Nephron progenitor cell (in vitro differentiated cells): ENCODE measurements around the gene GSTM4.
"Not testable (repeated sequence)": the region's sequence is repeated elsewhere in the genome, so short reads cannot be mapped to it uniquely, and the experiment has no call there.

Source experiments
- DNase-seq: peaks from one replicate; pipeline ENCODE4 v3.0.0; 2021
- H3K27ac Mint-ChIP-seq: 2 replicates; pipeline ENCODE4 v1.8.0; 2021; ENCODE audit warnings: mild to moderate bottlenecking, moderate library complexity, mixed read lengths
- H3K27me3 Mint-ChIP-seq: 2 replicates; pipeline ENCODE4 v1.8.0; 2021; ENCODE audit warnings: mild to moderate bottlenecking, low read depth, mixed read lengths; ENCODE audit not compliant: poor library complexity
- H3K36me3 Mint-ChIP-seq: 2 replicates; pipeline ENCODE4 v1.8.0; 2021; ENCODE audit warnings: low read depth, mixed read lengths
- H3K4me1 Mint-ChIP-seq: 2 replicates; pipeline ENCODE4 v1.8.0; 2021; ENCODE audit warnings: mixed read lengths
- H3K4me3 Mint-ChIP-seq: 2 replicates; pipeline ENCODE4 v1.8.0; 2021; ENCODE audit warnings: mild to moderate bottlenecking, moderate library complexity, mixed read lengths
- H3K9me3 Mint-ChIP-seq: 2 replicates; pipeline ENCODE4 v1.8.0; 2021; ENCODE audit warnings: mild to moderate bottlenecking, moderate library complexity, mixed read lengths
- CTCF ChIP-seq: fragments of 200-600 bp; sonication (generic); IDR thresholded peaks from 2 replicates; pipeline ENCODE4 v1.5.0; 2021; ENCODE audit warnings: antibody characterized with exemption

GSTM4 gene

DNA sequence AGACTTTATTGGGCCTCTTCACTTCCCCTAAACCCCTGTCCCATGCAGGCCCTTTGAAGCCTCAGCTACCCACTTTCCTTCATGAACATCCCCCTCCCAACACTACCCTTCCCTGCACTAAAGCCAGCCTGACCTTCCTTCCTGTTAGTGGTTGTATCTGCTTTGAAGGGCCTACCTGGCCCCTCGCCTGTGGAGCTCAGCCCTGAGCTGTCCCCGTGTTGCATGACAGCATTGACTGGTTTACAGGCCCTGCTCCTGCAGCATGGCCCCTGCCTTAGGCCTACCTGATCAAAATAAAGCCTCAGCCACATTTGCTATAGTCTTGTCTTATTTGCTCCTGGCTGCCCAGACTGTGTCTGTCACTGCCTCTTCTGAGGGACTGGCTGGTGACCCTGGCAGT is 5.5 kb downstream of the GSTM4 start:
- no peak for DNase-seq
- Mint-ChIP-seq H3K4me1 (peaks cover 79% of the 10 kb centered on the region), H3K4me3 (no peak overlapping the region), H3K9me3 (no peaks in the 10 kb centered on the region), H3K27ac (no peak overlapping the region), H3K36me3 (peaks cover 8% of the 10 kb centered on the region), H3K27me3 (no peaks in the 10 kb centered on the region)
- no peak for TF ChIP-seq CTCF

DNA sequence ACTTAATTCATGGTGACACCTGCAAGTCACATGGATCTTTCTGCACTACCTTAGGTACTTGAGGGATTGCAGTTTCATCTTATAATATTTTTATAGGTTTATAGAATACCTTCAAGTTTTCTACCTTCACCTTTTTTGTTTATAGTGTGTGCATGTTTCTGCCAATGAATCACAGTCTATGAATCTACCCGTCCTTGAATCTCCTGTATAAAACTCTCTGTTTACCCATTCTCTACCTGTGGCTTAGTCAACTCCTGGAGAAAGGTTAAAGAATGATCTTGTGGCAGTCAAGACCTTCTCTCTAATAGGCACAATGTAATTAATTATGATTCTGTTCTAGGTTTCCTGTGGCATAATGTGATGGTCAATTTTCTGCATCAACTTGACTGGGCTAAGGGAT is 8.8 kb downstream of the GSTM4 start:
- Mint-ChIP-seq H3K27ac (no peak overlapping the region), H3K9me3 (no peaks in the 10 kb centered on the region), H3K4me3 (no peak overlapping the region), H3K27me3 (no peaks in the 10 kb centered on the region), H3K4me1 (peaks cover 66% of the 10 kb centered on the region), H3K36me3 (peaks cover 11% of the 10 kb centered on the region)
- no peak for TF ChIP-seq CTCF
- no peak for DNase-seq

DNA sequence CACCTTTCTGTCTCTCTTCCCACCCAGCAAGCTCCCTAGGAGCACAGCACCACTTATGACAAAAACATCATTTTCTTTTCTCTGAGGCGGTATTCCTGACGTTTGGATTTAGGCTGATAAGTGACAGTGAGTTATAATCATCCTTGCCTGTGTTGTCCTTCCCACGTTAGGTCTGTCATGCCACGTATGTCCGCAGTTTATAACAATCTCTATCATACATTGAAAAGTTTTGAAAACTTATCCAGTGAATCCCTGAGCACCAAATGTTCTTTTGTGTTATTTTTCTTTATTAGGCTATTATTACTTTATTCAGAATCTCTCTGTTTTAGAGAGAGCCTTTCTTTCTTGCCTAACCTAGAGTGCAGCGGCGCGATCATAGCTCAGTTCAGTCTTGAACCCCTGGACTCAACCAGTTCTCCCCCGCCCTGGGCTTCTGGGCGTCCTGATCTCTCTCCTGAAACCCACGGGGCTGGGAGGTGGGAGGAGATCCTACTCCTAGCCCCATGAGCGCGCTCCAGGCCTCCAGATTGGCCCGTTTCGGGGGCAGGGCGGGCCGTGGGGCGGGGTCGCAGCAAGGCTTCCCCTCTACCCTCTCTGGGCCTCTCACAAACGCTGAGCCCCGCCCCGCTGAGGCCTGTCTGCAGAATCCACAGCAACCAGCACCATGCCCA is 11.7 kb downstream of the GSTM4 start, which contains the start of gene GSTM2:
Gene GSTM2, plus strand, starts transcription at position 606 of the 671 bp plus-strand sequence. Its CDS starts 59 bp downstream, at position 665.
- peaks cover 4% of the 10 kb centered on the region for H3K27me3 Mint-ChIP-seq
- peaks cover 39% of the 10 kb centered on the region for H3K4me1 Mint-ChIP-seq
- H3K36me3 Mint-ChIP-seq: peaks cover 24% of the 10 kb centered on the region
- no peaks in the 10 kb centered on the region for H3K9me3 Mint-ChIP-seq
- H3K27ac Mint-ChIP-seq: peak within 1 kb of the TSS; percentile 21
- peak within 1 kb of the TSS; percentile 85 for H3K4me3 Mint-ChIP-seq
- DNase-seq: peak; percentile 96
- TF ChIP-seq CTCF: no peak

- Mint-ChIP-seq H3K4me3 (peak overlapping the region; percentile 85), H3K27ac (no peak overlapping the region)
- TF ChIP-seq CTCF: no peak
These were observed 12.3 kb downstream of the GSTM4 start for GRCh38 chr1:109668123-109668775.

GRCh38 chr1:109669246-109669948 is 13.5 kb downstream of the GSTM4 start:
- Mint-ChIP-seq H3K27ac (peak overlapping the region; percentile 40), H3K27me3 (peaks cover 4% of the 10 kb centered on the region), H3K4me1 (peaks cover 30% of the 10 kb centered on the region), H3K9me3 (no peaks in the 10 kb centered on the region), H3K36me3 (peaks cover 32% of the 10 kb centered on the region), H3K4me3 (peak overlapping the region; percentile 70)
- DNase-seq: no peak
- no peak for TF ChIP-seq CTCF

More at GRCh38 chr1:109668123-109668775, 12.3 kb downstream of the GSTM4 start:
- DNase-seq: no peak
- Mint-ChIP-seq H3K27me3 (peaks cover 4% of the 10 kb centered on the region), H3K36me3 (peaks cover 27% of the 10 kb centered on the region), H3K4me1 (peaks cover 34% of the 10 kb centered on the region), H3K9me3 (no peaks in the 10 kb centered on the region)

DNA sequence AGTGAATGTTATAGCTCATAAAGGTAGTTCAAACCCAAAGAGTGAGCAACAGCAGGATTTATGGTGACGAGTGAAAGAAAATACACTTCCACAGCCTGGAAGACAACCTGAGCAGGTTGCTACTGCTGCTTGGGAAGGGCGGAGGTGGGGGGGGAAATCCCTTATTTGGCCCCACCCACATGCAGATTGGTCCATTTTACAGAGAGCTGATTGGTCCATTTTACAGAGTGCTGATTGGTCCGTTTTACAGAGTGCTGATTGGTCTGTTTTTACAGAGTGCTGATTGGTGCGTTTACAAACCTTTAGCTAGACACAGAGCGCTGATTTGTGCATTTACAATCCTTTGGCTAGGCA is 14.0 kb downstream of the GSTM4 start:
- peak overlapping the region; percentile 40 for H3K27ac Mint-ChIP-seq

More for the DNA sequence above, 14.0 kb downstream of the GSTM4 start:
- H3K9me3 Mint-ChIP-seq, H3K27me3 Mint-ChIP-seq, DNase-seq: not testable (repeated sequence)
- peaks cover 32% of the 10 kb centered on the region for H3K36me3 Mint-ChIP-seq
- peaks cover 25% of the 10 kb centered on the region for H3K4me1 Mint-ChIP-seq
- peak overlapping the region; percentile 70 for H3K4me3 Mint-ChIP-seq
